DOHH2 (cell line): ENCODE measurements around the gene KIAA1143.

ENCODE experiments used
- H3F3A ChIP-seq: fragments of 200-600 bp; sonication (generic), shearing (Covaris generic); 2 replicates; pipeline ENCODE4 v1.6.0; 2016; ENCODE audit warnings: antibody characterized with exemption, mild to moderate bottlenecking; ENCODE audit not compliant: control insufficient read depth, insufficient read depth
- H3K27ac ChIP-seq: fragments of 200-600 bp; sonication (generic); 2 replicates; pipeline ENCODE4 v1.5.1; 2014; ENCODE audit warnings: low read depth, mild to moderate bottlenecking, low read length, moderate library complexity
- H3K27me3 ChIP-seq: fragments of 200-600 bp; sonication (generic); 2 replicates; pipeline ENCODE4 v1.6.1; 2014; ENCODE audit warnings: mild to moderate bottlenecking, low read length, mixed read lengths; ENCODE audit not compliant: control insufficient read depth
- H3K36me3 ChIP-seq: fragments of 200-600 bp; sonication (generic); 2 replicates; pipeline ENCODE4 v1.6.1; 2014; ENCODE audit warnings: mild to moderate bottlenecking, low read length, moderate library complexity, mixed read lengths; ENCODE audit not compliant: control insufficient read depth
- H3K4me1 ChIP-seq: fragments of 200-600 bp; sonication (generic); 2 replicates; pipeline ENCODE4 v1.6.1; 2014; ENCODE audit warnings: mild to moderate bottlenecking, low read length, mixed read lengths; ENCODE audit not compliant: control insufficient read depth
- H3K4me2 ChIP-seq: fragments of 200-600 bp; sonication (generic); 2 replicates; pipeline ENCODE4 v1.6.0; 2014; ENCODE audit warnings: mild to moderate bottlenecking, low read length, moderate library complexity
- H3K4me3 ChIP-seq: fragments of 200-600 bp; sonication (generic); 2 replicates; pipeline ENCODE4 v1.5.1; 2014; ENCODE audit warnings: mild to moderate bottlenecking, low read length, mixed read lengths
- H3K79me2 ChIP-seq: fragments of 200-600 bp; sonication (generic); 2 replicates; pipeline ENCODE4 v1.6.1; 2014; ENCODE audit warnings: mild to moderate bottlenecking, low read length, mixed read lengths; ENCODE audit not compliant: control insufficient read depth
- H3K9me2 ChIP-seq: fragments of 200-600 bp; sonication (generic); replicated peaks from 2 replicates; pipeline ENCODE4 v1.6.1; 2014; ENCODE audit warnings: mild to moderate bottlenecking, low read length, mixed read lengths; ENCODE audit not compliant: control insufficient read depth
- H3K9me3 ChIP-seq: fragments of 200-600 bp; sonication (generic); 2 replicates; pipeline ENCODE4 v1.6.1; 2014; ENCODE audit warnings: antibody characterized with exemption, low read length, mixed read lengths; ENCODE audit not compliant: control insufficient read depth, insufficient read depth
- H4K20me1 ChIP-seq: fragments of 200-600 bp; sonication (generic); 2 replicates; pipeline ENCODE4 v1.6.0; 2014; ENCODE audit warnings: low read depth, mild to moderate bottlenecking, antibody characterized with exemption, low read length, moderate library complexity; ENCODE audit not compliant: control insufficient read depth, insufficient read depth
- CTCF ChIP-seq: fragments of 200-600 bp; sonication (generic); IDR thresholded peaks from one replicate; pipeline ENCODE4 v1.5.1; 2014; ENCODE audit warnings: antibody characterized with exemption, mild to moderate bottlenecking, low read depth, low read length; ENCODE audit not compliant: poor library complexity, severe bottlenecking
- EZH2phosphoT487 ChIP-seq: fragments of 200-600 bp; sonication (generic); IDR thresholded peaks from 2 replicates; pipeline ENCODE4 v1.6.1; 2017; ENCODE audit warnings: borderline replicate concordance, mild to moderate bottlenecking, antibody characterized with exemption, low read length, moderate library complexity, mixed read lengths

The KIAA1143 gene

DNA sequence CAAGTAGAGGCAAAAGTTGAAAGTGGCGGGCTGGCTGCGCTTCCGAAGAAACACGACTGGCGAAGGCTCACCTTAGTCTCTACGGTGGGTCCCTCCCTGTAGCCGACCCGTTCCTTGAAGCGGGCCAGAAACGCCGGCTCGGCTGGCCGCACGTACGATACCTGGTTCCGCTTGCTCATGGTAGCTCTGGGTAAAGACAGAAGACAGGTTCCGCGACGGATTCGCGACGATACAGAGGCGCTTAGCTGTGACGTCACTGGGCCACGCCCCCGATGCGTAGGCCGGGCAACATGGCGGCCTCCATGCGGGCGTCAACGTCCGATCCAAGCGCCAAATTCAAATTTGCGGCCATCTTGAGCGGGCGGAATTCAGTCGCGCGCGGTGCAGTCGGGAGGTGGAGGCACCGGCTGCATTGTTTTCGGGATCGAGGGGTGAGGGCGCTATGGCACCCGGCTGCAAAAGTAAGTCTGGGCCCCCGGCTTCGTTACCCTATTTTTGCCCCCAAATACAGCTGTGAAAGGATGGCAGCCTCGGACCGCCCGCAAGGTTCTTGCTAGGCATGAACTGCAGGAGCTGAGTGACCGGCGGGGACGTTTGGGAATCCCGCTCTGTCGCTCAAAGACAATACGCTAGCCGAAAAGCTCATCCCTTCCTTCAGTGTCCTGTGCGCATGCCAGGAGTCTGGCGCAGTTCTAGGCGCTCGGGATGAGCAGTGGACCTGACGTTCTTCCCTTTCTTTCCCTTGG is at the start of gene KIAA1143, which contains the start of gene KIF15:
Gene KIAA1143 (minus strand): TSS at position 196 of the 746 bp plus-strand sequence. CDS start 17 bp downstream, at position 179.
Gene KIF15 (plus strand): TSS at position 371 of the 746 bp plus-strand sequence. CDS start 72 bp downstream, at position 443.
- Histone ChIP-seq H3K9me3 (peaks cover 15% of the 10 kb centered on the region), H3F3A (no peaks in the 10 kb centered on the region), H3K79me2 (peaks cover 96% of the 10 kb centered on the region), H3K4me3 (peak within 1 kb of the TSS; percentile 94), H3K9me2 (no peaks in the 10 kb centered on the region), H4K20me1 (no peaks in the 10 kb centered on the region), H3K4me1 (peaks cover 11% of the 10 kb centered on the region), H3K4me2 (peak within 1 kb of the TSS; percentile 83), H3K27ac (peak within 1 kb of the TSS; percentile 54), H3K27me3 (no peaks in the 10 kb centered on the region), H3K36me3 (peaks cover 78% of the 10 kb centered on the region)
- TF ChIP-seq CTCF (peak; percentile 58), EZH2phosphoT487 (no peak)

- Histone ChIP-seq H3K9me2 (no peaks in the 10 kb centered on the region), H3K9me3 (no peaks in the 10 kb centered on the region), H4K20me1 (no peaks in the 10 kb centered on the region), H3K4me3 (no peak overlapping the region), H3K27ac (no peak overlapping the region), H3K36me3 (peaks cover 81% of the 10 kb centered on the region), H3K27me3 (no peaks in the 10 kb centered on the region), H3F3A (no peaks in the 10 kb centered on the region), H3K79me2 (no peaks in the 10 kb centered on the region), H3K4me1 (no peaks in the 10 kb centered on the region), H3K4me2 (no peak overlapping the region)
- TF ChIP-seq CTCF = peak; percentile 13
- no peak for TF ChIP-seq EZH2phosphoT487
Observed at GRCh38 chr3:44805960-44806359, 44.5 kb upstream of the KIAA1143 start.

DNA sequence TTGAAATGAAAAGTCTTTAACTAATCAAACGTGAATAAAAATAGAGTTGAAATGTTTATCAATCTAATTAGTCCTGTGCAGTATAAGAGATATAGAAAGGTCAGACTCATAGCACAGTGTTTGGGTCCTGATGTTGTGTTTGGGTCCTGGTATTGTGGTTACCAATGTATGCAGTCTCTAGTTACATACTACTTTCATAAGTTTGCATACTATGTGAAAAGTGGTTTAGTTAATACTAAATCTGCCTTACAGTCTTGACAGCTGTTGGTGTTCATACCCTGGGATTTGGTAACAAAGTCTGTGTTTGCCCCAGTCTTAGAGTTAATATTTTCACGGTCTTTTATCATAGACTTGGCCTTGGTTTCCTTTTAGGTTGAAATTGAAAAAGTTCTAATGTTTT is 41.9 kb upstream of the KIAA1143 start:
- TF ChIP-seq EZH2phosphoT487 = no peak
- no peak for TF ChIP-seq CTCF
- no peaks in the 10 kb centered on the region for H3K79me2 ChIP-seq
- H3K36me3 ChIP-seq = peaks cover 79% of the 10 kb centered on the region
- no peaks in the 10 kb centered on the region for H4K20me1 ChIP-seq
- H3K27me3 ChIP-seq = no peaks in the 10 kb centered on the region
- no peaks in the 10 kb centered on the region for H3K9me3 ChIP-seq
- no peaks in the 10 kb centered on the region for H3F3A ChIP-seq
- no peaks in the 10 kb centered on the region for H3K9me2 ChIP-seq
- H3K4me2 ChIP-seq = no peak overlapping the region
- H3K4me1 ChIP-seq = no peaks in the 10 kb centered on the region
- H3K4me3 ChIP-seq = no peak overlapping the region
- H3K27ac ChIP-seq = no peak overlapping the region
